Measurements from ENCODE around the gene STK11IP. TPM values are rescaled to one million over a fixed set of nuclear protein-coding genes. Genes with fewer than 3 reads are reported as not detected.
A peak's percentile ranks its signal among the peaks of the same experiment; 100 is the strongest.

The STK11IP gene
- total and polyA plus RNA-seq, 2 of the 13 experiments (the other 11 are each of a cell fraction or from before 2014, with no cell fraction given): 12.8 to 24.0 TPM

DNA sequence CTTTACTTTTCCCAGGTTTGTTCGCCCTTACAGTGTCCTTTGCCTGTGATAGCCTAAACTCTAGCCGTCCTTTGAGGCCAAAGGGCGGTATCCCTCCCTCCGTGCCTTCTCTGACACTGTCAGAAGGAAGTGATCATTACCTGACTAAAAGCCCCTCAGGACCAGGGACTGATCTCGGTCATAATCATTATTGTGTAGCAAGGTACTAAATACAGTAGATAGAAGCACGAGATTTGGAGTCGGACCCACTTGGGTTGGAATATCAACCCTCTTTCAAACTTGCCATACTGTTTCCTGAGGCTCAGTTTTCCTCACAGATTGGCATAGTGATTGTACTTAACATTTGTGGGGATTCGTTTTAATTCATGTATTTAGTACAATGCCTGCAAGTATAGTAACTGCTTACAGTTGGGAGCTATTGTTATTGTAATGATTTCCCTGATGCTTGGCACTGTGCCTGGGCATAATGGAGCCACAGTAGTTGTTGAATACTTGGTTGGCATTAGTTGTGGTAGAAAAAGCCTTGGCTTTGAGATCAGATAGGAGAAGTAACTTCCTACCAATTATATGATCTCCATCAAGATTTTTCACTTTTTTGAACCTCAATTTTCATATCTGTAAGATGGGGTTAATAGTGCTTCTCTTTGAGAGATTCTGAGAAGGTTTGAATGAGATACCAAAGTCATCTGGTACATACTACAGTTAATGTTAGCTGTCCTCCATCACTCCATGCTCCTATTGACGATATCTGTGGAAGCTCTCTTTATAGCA is 836 bp downstream of the STK11IP start (continued):
- TF ChIP-seq, protein P1, sequence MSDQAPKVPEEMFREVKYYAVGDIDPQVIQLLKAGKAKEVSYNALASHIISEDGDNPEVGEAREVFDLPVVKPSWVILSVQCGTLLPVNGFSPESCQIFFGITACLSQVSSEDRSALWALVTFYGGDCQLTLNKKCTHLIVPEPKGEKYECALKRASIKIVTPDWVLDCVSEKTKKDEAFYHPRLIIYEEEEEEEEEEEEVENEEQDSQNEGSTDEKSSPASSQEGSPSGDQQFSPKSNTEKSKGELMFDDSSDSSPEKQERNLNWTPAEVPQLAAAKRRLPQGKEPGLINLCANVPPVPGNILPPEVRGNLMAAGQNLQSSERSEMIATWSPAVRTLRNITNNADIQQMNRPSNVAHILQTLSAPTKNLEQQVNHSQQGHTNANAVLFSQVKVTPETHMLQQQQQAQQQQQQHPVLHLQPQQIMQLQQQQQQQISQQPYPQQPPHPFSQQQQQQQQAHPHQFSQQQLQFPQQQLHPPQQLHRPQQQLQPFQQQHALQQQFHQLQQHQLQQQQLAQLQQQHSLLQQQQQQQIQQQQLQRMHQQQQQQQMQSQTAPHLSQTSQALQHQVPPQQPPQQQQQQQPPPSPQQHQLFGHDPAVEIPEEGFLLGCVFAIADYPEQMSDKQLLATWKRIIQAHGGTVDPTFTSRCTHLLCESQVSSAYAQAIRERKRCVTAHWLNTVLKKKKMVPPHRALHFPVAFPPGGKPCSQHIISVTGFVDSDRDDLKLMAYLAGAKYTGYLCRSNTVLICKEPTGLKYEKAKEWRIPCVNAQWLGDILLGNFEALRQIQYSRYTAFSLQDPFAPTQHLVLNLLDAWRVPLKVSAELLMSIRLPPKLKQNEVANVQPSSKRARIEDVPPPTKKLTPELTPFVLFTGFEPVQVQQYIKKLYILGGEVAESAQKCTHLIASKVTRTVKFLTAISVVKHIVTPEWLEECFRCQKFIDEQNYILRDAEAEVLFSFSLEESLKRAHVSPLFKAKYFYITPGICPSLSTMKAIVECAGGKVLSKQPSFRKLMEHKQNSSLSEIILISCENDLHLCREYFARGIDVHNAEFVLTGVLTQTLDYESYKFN (CRISPR knock-in tag; conservative IDR thresholded peaks at IDR 0.05): peak; percentile 67
- TF ChIP-seq TGIF2 (CRISPR knock-in tag; IDR thresholded peaks at IDR 0.05) (0 out of 2 replicates have a peak, but pooled peaks have one; percentile 2), ZNF670 (CRISPR knock-in tag; IDR thresholded peaks at IDR 0.05; ENCODE audit: borderline replicate concordance) (peak; percentile 73; the same call in 1 of the 2 replicates), ZEB1 (IDR thresholded peaks at IDR 0.05; ENCODE audit: insufficient replicate concordance, low read depth) (no peak), SMC3 (IDR thresholded peaks at IDR 0.05; ENCODE audit: low read length) (peak; percentile 14; the same call in 1 of the 2 replicates), SNAI1 (CRISPR knock-in tag; IDR thresholded peaks at IDR 0.05; ENCODE audit: borderline replicate concordance) (no peak), KDM5A (IDR thresholded peaks at IDR 0.05; ENCODE audit: borderline replicate concordance, low read length) (peak; percentile 65), GATAD1 (CRISPR knock-in tag; IDR thresholded peaks at IDR 0.05) (no peak), GTF3A (CRISPR knock-in tag; conservative IDR thresholded peaks at IDR 0.05) (0 out of 2 replicates have a peak, but pooled peaks have one; percentile 34), ZNF879 (CRISPR knock-in tag; IDR thresholded peaks at IDR 0.05) (no peak), ZNF7 (CRISPR knock-in tag; IDR thresholded peaks at IDR 0.05) (no peak), HMG20A (CRISPR knock-in tag; IDR thresholded peaks at IDR 0.05; ENCODE audit: borderline replicate concordance) (no peak), POLR2AphosphoS5 (IDR thresholded peaks at IDR 0.05; ENCODE audit: low read depth, low read length) (peak; percentile 92; the same call in 1 of the 2 replicates), MIER3 (CRISPR knock-in tag; IDR thresholded peaks at IDR 0.05; ENCODE audit: borderline replicate concordance) (no peak), PAX8 (CRISPR knock-in tag; IDR thresholded peaks at IDR 0.05; ENCODE audit: borderline replicate concordance) (no peak)
- TF ChIP-seq, protein P2, sequence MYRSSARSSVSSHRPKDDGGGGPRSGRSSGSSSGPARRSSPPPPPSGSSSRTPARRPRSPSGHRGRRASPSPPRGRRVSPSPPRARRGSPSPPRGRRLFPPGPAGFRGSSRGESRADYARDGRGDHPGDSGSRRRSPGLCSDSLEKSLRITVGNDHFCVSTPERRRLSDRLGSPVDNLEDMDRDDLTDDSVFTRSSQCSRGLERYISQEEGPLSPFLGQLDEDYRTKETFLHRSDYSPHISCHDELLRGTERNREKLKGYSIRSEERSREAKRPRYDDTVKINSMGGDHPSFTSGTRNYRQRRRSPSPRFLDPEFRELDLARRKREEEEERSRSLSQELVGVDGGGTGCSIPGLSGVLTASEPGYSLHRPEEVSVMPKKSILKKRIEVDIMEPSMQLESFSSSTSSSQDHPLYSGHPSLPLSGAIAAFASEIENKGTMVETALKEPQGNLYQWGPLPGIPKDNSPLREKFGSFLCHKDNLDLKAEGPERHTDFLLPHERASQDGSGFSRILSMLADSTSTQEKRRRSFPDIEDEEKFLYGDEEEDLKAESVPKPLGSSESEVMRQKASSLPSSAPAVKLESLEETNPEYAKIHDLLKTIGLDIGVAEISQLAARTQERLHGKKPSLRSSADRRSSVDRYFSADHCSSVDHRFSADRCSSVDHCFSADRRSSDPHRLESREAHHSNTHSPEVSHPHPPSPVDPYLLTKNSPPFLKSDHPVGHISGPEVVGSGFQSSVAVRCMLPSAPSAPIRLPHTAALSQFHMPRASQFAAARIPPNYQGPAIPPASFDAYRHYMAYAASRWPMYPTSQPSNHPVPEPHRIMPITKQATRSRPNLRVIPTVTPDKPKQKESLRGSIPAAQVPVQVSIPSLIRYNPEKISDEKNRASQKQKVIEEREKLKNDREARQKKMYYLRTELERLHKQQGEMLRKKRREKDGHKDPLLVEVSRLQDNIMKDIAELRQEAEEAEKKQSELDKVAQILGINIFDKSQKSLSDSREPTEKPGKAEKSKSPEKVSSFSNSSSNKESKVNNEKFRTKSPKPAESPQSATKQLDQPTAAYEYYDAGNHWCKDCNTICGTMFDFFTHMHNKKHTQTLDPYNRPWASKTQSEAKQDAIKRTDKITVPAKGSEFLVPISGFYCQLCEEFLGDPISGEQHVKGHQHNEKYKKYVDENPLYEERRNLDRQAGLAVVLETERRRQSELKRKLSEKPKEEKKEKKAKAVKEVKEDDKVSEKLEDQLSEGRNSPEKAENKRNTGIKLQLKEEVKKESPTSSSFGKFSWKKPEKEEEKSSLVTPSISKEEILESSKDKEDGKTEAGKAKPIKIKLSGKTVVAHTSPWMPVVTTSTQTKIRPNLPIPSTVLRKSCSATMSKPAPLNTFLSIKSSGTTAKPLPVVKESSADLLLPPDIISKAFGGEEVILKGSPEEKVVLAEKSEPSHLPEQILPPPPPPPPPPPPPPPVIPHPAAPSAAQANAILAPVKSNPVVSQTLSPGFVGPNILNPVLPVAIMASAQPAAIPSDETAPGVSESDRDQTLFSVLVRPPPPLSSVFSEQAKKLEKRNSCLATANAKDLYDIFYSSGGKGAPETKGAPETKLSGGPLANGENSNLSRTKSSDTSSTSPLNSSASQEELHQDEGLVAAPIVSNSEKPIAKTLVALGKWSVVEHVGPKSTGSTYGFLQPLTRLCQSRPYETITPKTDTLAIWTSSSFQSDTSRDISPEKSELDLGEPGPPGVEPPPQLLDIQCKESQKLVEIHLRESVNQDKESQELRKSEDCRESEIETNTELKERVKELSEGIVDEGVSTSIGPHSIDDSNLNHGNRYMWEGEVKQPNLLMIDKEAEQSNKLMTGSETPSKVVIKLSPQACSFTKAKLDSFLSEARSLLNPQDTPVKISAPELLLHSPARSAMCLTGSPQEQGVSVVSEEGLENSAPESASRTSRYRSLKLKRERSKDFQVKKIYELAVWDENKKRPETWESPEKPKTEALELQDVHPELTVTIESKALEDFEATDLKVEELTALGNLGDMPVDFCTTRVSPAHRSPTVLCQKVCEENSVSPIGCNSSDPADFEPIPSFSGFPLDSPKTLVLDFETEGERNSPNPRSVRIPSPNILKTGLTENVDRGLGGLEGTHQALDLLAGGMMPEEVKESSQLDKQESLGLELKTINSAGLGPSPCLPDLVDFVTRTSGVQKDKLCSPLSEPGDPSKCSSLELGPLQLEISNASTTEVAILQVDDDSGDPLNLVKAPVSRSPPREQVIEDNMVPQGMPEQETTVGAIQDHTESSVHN (CRISPR knock-in tag; IDR thresholded peaks at IDR 0.05): no peak
- TF ChIP-seq, protein P3, sequence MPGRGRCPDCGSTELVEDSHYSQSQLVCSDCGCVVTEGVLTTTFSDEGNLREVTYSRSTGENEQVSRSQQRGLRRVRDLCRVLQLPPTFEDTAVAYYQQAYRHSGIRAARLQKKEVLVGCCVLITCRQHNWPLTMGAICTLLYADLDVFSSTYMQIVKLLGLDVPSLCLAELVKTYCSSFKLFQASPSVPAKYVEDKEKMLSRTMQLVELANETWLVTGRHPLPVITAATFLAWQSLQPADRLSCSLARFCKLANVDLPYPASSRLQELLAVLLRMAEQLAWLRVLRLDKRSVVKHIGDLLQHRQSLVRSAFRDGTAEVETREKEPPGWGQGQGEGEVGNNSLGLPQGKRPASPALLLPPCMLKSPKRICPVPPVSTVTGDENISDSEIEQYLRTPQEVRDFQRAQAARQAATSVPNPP (CRISPR knock-in tag; IDR thresholded peaks at IDR 0.05): 0 out of 2 replicates have a peak, but pooled peaks have one; percentile 3

Data from HepG2 (cell line).